ENCODE results near the gene STX4. TPM values are rescaled to one million over a fixed set of nuclear protein-coding genes. Genes with fewer than 3 reads are reported as not detected.

Gene STX4, protein sequence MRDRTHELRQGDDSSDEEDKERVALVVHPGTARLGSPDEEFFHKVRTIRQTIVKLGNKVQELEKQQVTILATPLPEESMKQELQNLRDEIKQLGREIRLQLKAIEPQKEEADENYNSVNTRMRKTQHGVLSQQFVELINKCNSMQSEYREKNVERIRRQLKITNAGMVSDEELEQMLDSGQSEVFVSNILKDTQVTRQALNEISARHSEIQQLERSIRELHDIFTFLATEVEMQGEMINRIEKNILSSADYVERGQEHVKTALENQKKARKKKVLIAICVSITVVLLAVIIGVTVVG
- 26.0 TPM for total RNA-seq (2021; ENCODE audit: unreplicated experiment)
- polyA plus RNA-seq (2012), result 27.7 TPM in 2 replicates
- percentile 65 among the genes with signal in this experiment for Bru-seq, nascent RNA
- percentile 78 among the genes with signal in this experiment for BruChase-seq, experiment 1, labeled RNA remaining after a 6-hour chase
- percentile 75 among the genes with signal in this experiment for BruChase-seq, experiment 2, labeled RNA remaining after a 2-hour chase
- long read RNA-seq, transcript STX4-201 (11 exons, 1,481 nt), result major isoform, 10 of 26 reads
- long read RNA-seq, partial matches to known transcripts, result 4 of 26 reads
- long read RNA-seq, other reads (novel, unspliced or antisense), result 8 of 26 reads

DNA sequence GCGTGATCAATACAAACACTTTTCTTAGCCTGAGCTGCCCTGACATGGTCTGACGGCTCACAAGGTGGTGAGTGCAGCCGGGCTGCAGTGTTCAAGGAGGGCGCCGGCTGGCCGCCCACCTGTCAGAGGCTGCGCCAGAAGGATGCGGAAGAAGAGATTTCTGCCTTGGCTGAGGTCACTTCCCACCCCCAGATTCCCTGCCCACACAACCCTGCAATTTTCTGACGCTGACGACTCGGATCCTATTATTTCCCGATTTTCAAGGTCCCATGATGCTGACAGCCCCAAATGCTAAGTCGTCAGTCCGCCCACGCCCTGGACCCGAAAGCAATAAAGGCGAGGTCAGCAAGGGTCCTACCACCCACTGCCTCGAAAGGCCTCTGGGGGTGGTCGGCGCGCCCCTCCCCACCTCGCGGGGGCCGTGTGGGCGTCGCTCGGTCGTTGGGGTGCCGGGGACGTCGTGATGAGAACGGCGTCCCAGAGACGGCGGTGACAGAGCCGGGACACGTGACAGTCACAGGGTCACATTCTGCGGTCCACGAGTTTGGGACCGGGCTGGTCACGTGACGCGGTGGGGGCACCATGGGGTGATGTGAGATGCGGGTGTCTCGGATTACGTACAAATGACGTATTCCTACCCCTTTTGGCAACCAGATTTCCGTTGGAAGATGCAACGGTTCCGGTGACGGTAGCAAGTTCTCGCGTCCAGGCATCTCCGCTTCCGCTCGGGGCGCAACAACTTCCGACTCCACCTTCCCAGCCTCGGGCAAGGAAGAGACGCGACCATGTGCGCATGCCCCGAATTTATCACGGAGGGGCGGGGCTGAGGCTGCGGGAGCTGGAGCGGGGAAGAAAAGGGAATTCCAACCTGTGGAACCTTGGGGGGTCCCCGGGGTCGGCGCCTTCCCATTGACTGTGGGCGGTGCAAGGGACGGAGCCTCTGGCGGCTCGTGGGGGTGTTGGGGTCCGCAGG, at the start of gene STX4:
Gene STX4 (plus strand): TSS at position 823 of the 973 bp plus-strand sequence. CDS start 248 bp downstream, outside the sequence.
- ATAC-seq, result peak; percentile 80
- peaks cover 0 to 3% of the 10 kb centered on the region in 2 experiments; a peak in 1 of 4 replicates for H3K36me3 ChIP-seq (ENCODE audit: control insufficient read depth in 1 of 2, insufficient read depth in 2 of 2, low read length in 2 of 2)
- CTCF ChIA-PET, result interaction anchor here (1.0 kb wide), 1 partner anchor 48 kb away, joined by 4 read pairs; the partner anchor contains the start of gene HSD3B7
- H3K27ac ChIP-seq (ENCODE audit: low read depth, low read length), result peak within 1 kb of the TSS; percentile 69
- no peaks in the 10 kb centered on the region for H3K9me3 ChIP-seq (ENCODE audit: control insufficient read depth in 1 of 2, insufficient read depth in 1 of 2, low read depth in 1 of 2, low read length in 2 of 2)
- peaks cover 10% of the 10 kb centered on the region; the same call in 1 of the 2 replicates for H3K79me2 ChIP-seq (ENCODE audit: insufficient read depth, low read length)
- no peaks in the 10 kb centered on the region for H3K9me2 ChIP-seq (ENCODE audit: insufficient read depth)
- BruUV-seq (replicated peaks), result TSS peak; percentile 86
- intact Hi-C loops (cut with micrococcal nuclease), result loop anchor here (2.0 kb wide), 1 partner anchor 40 kb away; no protein-coding TSS in a partner anchor
- peak within 1 kb of the TSS; percentile 90 for H3K4me2 ChIP-seq (ENCODE audit: low read length)
- H4K20me1 ChIP-seq (ENCODE audit: insufficient read depth), result no peaks in the 10 kb centered on the region
- RAD21 ChIA-PET (ENCODE audit: low non-redundant PET in 1 of 2, low total read pairs in 2 of 2, uncharacterized antibody in 2 of 2, unreplicated experiment in 2 of 2), result interaction anchor here in 1 of 2 experiments (0.7 kb wide), 2 partner anchors 292 to 410 kb away, joined by 3 to 8 read pairs; no protein-coding TSS in a partner anchor
- DNase-seq (ENCODE audit: low read depth, low spot score), result peak; percentile 89
- no peaks in the 10 kb centered on the region for H3K27me3 ChIP-seq (ENCODE audit: insufficient read depth, low read length)
- no peak within 1 kb of the TSS for H2AFZ ChIP-seq (ENCODE audit: low read depth, low read length, poor library complexity, severe bottlenecking)
- POLR2A ChIA-PET, result interaction anchor here (0.6 to 1.6 kb wide), 4 partner anchors 36 to 353 kb away, joined by 3 to 5 read pairs (median 4); partner anchors contain the start of genes KAT8, ZNF646 and ZNF668
- peak within 1 kb of the TSS; percentile 75 for H3K9ac ChIP-seq (ENCODE audit: low read length)
- H3K4me3 ChIP-seq (replicated peaks in 1 of 2; ENCODE audit: low read depth in 1 of 2, low read length in 2 of 2), result peak within 1 kb of the TSS; percentile 84 to 98
- peaks cover 5 to 15% of the 10 kb centered on the region in 2 experiments for H3K4me1 ChIP-seq (ENCODE audit: control insufficient read depth in 1 of 2, insufficient read depth in 2 of 2, low read length in 2 of 2)
- TF ChIP-seq TCF7L2 (IDR thresholded peaks at IDR 0.05; ENCODE audit: borderline replicate concordance, extremely low read depth, insufficient read depth, insufficient read length), result no peak
- TF ChIP-seq RAD21 (IDR thresholded peaks at IDR 0.05; ENCODE audit: low read depth), result no peak
- no peak; the same call in 1 of the 2 replicates for TF ChIP-seq ELF1 (IDR thresholded peaks at IDR 0.05; ENCODE audit: borderline replicate concordance, low read depth)
- no peak for TF ChIP-seq FOSL1 (IDR thresholded peaks at IDR 0.05; ENCODE audit: low read depth)
- peak; percentile 58; the same call in 1 of the 2 replicates for TF ChIP-seq CBX3 (IDR thresholded peaks at IDR 0.05; ENCODE audit: low read depth)
- no peak for TF ChIP-seq EZH2phosphoT487 (IDR thresholded peaks at IDR 0.05; ENCODE audit: borderline replicate concordance)
- TF ChIP-seq, protein P1, sequence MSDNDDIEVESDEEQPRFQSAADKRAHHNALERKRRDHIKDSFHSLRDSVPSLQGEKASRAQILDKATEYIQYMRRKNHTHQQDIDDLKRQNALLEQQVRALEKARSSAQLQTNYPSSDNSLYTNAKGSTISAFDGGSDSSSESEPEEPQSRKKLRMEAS (IDR thresholded peaks at IDR 0.05), result peak; percentile 97
- TF ChIP-seq, protein P2, sequence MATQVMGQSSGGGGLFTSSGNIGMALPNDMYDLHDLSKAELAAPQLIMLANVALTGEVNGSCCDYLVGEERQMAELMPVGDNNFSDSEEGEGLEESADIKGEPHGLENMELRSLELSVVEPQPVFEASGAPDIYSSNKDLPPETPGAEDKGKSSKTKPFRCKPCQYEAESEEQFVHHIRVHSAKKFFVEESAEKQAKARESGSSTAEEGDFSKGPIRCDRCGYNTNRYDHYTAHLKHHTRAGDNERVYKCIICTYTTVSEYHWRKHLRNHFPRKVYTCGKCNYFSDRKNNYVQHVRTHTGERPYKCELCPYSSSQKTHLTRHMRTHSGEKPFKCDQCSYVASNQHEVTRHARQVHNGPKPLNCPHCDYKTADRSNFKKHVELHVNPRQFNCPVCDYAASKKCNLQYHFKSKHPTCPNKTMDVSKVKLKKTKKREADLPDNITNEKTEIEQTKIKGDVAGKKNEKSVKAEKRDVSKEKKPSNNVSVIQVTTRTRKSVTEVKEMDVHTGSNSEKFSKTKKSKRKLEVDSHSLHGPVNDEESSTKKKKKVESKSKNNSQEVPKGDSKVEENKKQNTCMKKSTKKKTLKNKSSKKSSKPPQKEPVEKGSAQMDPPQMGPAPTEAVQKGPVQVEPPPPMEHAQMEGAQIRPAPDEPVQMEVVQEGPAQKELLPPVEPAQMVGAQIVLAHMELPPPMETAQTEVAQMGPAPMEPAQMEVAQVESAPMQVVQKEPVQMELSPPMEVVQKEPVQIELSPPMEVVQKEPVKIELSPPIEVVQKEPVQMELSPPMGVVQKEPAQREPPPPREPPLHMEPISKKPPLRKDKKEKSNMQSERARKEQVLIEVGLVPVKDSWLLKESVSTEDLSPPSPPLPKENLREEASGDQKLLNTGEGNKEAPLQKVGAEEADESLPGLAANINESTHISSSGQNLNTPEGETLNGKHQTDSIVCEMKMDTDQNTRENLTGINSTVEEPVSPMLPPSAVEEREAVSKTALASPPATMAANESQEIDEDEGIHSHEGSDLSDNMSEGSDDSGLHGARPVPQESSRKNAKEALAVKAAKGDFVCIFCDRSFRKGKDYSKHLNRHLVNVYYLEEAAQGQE (IDR thresholded peaks at IDR 0.05; ENCODE audit: low read depth), result no peak
- TF ChIP-seq, protein P3, sequence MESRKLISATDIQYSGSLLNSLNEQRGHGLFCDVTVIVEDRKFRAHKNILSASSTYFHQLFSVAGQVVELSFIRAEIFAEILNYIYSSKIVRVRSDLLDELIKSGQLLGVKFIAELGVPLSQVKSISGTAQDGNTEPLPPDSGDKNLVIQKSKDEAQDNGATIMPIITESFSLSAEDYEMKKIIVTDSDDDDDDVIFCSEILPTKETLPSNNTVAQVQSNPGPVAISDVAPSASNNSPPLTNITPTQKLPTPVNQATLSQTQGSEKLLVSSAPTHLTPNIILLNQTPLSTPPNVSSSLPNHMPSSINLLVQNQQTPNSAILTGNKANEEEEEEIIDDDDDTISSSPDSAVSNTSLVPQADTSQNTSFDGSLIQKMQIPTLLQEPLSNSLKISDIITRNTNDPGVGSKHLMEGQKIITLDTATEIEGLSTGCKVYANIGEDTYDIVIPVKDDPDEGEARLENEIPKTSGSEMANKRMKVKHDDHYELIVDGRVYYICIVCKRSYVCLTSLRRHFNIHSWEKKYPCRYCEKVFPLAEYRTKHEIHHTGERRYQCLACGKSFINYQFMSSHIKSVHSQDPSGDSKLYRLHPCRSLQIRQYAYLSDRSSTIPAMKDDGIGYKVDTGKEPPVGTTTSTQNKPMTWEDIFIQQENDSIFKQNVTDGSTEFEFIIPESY (IDR thresholded peaks at IDR 0.05; ENCODE audit: extremely low read depth, insufficient replicate concordance, low read length), result no peak
- no peak; the same call in 1 of the 2 replicates for TF ChIP-seq SIN3A (IDR thresholded peaks at IDR 0.05; ENCODE audit: low read depth)
- no peak for TF ChIP-seq CEBPB (IDR thresholded peaks at IDR 0.05; ENCODE audit: low read depth)
- TF ChIP-seq ZFX (IDR thresholded peaks at IDR 0.05), result no peak
- TF ChIP-seq YY1 (IDR thresholded peaks at IDR 0.05; ENCODE audit: extremely low read depth, insufficient replicate concordance, low read depth, low read length), result peak; percentile 30
- TF ChIP-seq SP1 (IDR thresholded peaks at IDR 0.05; ENCODE audit: low read depth), result peak; percentile 17; the same call in 1 of the 2 replicates
- TF ChIP-seq ZNF274 (IDR thresholded peaks at IDR 0.05; ENCODE audit: low read depth, low read length), result no peak
- no peak for TF ChIP-seq POLR2A (IDR thresholded peaks at IDR 0.05; ENCODE audit: borderline replicate concordance, extremely low read depth, insufficient read depth, insufficient read length)
- peak; percentile 98 for TF ChIP-seq SRF (IDR thresholded peaks at IDR 0.05; ENCODE audit: low read depth)
